ENCODE data around the gene TSACC.
"Not testable (repeated sequence)": the region's sequence is repeated elsewhere in the genome, so short reads cannot be mapped to it uniquely, and the experiment has no call there.

Gene TSACC

GRCh38 chr1:156323179-156323578 lies 15.1 kb upstream of the TSACC start:
- peaks cover 29% of the 10 kb centered on the region for H3K36me3 Mint-ChIP-seq (ENCODE audit: low read depth)

GRCh38 chr1:156336242-156336641 lies 2.1 kb upstream of the TSACC start:
- H3K36me3 Mint-ChIP-seq (ENCODE audit: low read depth) = peaks cover 25% of the 10 kb centered on the region
- no peaks in the 10 kb centered on the region for H3K9me3 Mint-ChIP-seq
- peaks cover 25% of the 10 kb centered on the region for H3K4me1 Mint-ChIP-seq (ENCODE audit: low read depth)
- H3K4me3 Mint-ChIP-seq = peak overlapping the region; percentile 94
- no peaks in the 10 kb centered on the region for H3K27me3 Mint-ChIP-seq (ENCODE audit: low read depth)
- no peak overlapping the region for H3K27ac Mint-ChIP-seq

More at GRCh38 chr1:156323179-156323578, 15.1 kb upstream of the TSACC start:
- H3K27me3 Mint-ChIP-seq (ENCODE audit: low read depth); H3K4me1 Mint-ChIP-seq (ENCODE audit: low read depth); H3K9me3 Mint-ChIP-seq; H3K4me3 Mint-ChIP-seq; H3K27ac Mint-ChIP-seq: not testable (repeated sequence)

GRCh38 chr1:156337052-156337887 lies 1.1 kb upstream of the TSACC start:
- Mint-ChIP-seq H3K27me3 (ENCODE audit: low read depth) (no peaks in the 10 kb centered on the region), H3K4me1 (ENCODE audit: low read depth) (peaks cover 25% of the 10 kb centered on the region), H3K4me3 (peak overlapping the region; percentile 94), H3K36me3 (ENCODE audit: low read depth) (peaks cover 20% of the 10 kb centered on the region), H3K9me3 (no peaks in the 10 kb centered on the region), H3K27ac (peak overlapping the region; percentile 98)

- H3K4me1 Mint-ChIP-seq (ENCODE audit: low read depth) = peaks cover 25% of the 10 kb centered on the region
- peaks cover 20% of the 10 kb centered on the region for H3K36me3 Mint-ChIP-seq (ENCODE audit: low read depth)
- H3K9me3 Mint-ChIP-seq = no peaks in the 10 kb centered on the region
- H3K27ac Mint-ChIP-seq = peak overlapping the region; percentile 98
- H3K27me3 Mint-ChIP-seq (ENCODE audit: low read depth) = no peaks in the 10 kb centered on the region
- peak overlapping the region; percentile 94 for H3K4me3 Mint-ChIP-seq
Observed at GRCh38 chr1:156337888-156338179, 492 bp upstream of the TSACC start.

- peaks cover 25% of the 10 kb centered on the region for H3K27me3 Mint-ChIP-seq (ENCODE audit: low read depth)
- no peaks in the 10 kb centered on the region for H3K36me3 Mint-ChIP-seq (ENCODE audit: low read depth)
- no peak overlapping the region for H3K4me3 Mint-ChIP-seq
- peaks cover 3% of the 10 kb centered on the region for H3K4me1 Mint-ChIP-seq (ENCODE audit: low read depth)
- no peak overlapping the region for H3K27ac Mint-ChIP-seq
- no peaks in the 10 kb centered on the region for H3K9me3 Mint-ChIP-seq
Observed at GRCh38 chr1:156342166-156342955, 4.0 kb downstream of the TSACC start.

- no peak overlapping the region for H3K27ac Mint-ChIP-seq
Observed at GRCh38 chr1:156344409-156344808, 6.1 kb downstream of the TSACC start.

GRCh38 chr1:156346035-156346434 lies 7.7 kb downstream of the TSACC start:
- not testable (repeated sequence) for H3K4me3 Mint-ChIP-seq; H3K36me3 Mint-ChIP-seq (ENCODE audit: low read depth); H3K4me1 Mint-ChIP-seq (ENCODE audit: low read depth); H3K27ac Mint-ChIP-seq; H3K9me3 Mint-ChIP-seq
- peaks cover 41% of the 10 kb centered on the region for H3K27me3 Mint-ChIP-seq (ENCODE audit: low read depth)

More at GRCh38 chr1:156344409-156344808, 6.1 kb downstream of the TSACC start:
- no peaks in the 10 kb centered on the region for H3K4me1 Mint-ChIP-seq (ENCODE audit: low read depth)
- H3K9me3 Mint-ChIP-seq = no peaks in the 10 kb centered on the region
- peaks cover 41% of the 10 kb centered on the region for H3K27me3 Mint-ChIP-seq (ENCODE audit: low read depth)
- H3K4me3 Mint-ChIP-seq = no peak overlapping the region
- H3K36me3 Mint-ChIP-seq (ENCODE audit: low read depth) = no peaks in the 10 kb centered on the region

- Mint-ChIP-seq H3K27me3 (ENCODE audit: low read depth) (peaks cover 41% of the 10 kb centered on the region), H3K4me1 (ENCODE audit: low read depth) (peaks cover 5% of the 10 kb centered on the region), H3K27ac (no peak overlapping the region), H3K36me3 (ENCODE audit: low read depth) (no peaks in the 10 kb centered on the region), H3K9me3 (no peaks in the 10 kb centered on the region), H3K4me3 (no peak overlapping the region)
Observed at GRCh38 chr1:156346636-156347035, 8.3 kb downstream of the TSACC start.

- no peaks in the 10 kb centered on the region for H3K36me3 Mint-ChIP-seq (ENCODE audit: low read depth)
- H3K4me3 Mint-ChIP-seq = no peak overlapping the region
- H3K27me3 Mint-ChIP-seq (ENCODE audit: low read depth) = peaks cover 44% of the 10 kb centered on the region
- no peaks in the 10 kb centered on the region for H3K9me3 Mint-ChIP-seq
- no peak overlapping the region for H3K27ac Mint-ChIP-seq
- H3K4me1 Mint-ChIP-seq (ENCODE audit: low read depth) = peaks cover 5% of the 10 kb centered on the region
Observed at GRCh38 chr1:156347331-156347730, 9.0 kb downstream of the TSACC start.

GRCh38 chr1:156352481-156352880 lies 14.2 kb downstream of the TSACC start:
- not testable (repeated sequence) for H3K9me3 Mint-ChIP-seq; H3K27ac Mint-ChIP-seq; H3K4me3 Mint-ChIP-seq; H3K4me1 Mint-ChIP-seq (ENCODE audit: low read depth); H3K36me3 Mint-ChIP-seq (ENCODE audit: low read depth)
- H3K27me3 Mint-ChIP-seq (ENCODE audit: low read depth) = peaks cover 34% of the 10 kb centered on the region

GRCh38 chr1:156356262-156356874 lies 18.0 kb downstream of the TSACC start:
- peaks cover 50% of the 10 kb centered on the region for H3K27me3 Mint-ChIP-seq (ENCODE audit: low read depth)
- H3K4me3 Mint-ChIP-seq = no peak overlapping the region
- no peaks in the 10 kb centered on the region for H3K9me3 Mint-ChIP-seq
- no peaks in the 10 kb centered on the region for H3K36me3 Mint-ChIP-seq (ENCODE audit: low read depth)
- peaks cover 5% of the 10 kb centered on the region for H3K4me1 Mint-ChIP-seq (ENCODE audit: low read depth)
- no peak overlapping the region for H3K27ac Mint-ChIP-seq

GRCh38 chr1:156356875-156357534 lies 18.7 kb downstream of the TSACC start:
- Mint-ChIP-seq H3K4me3 (no peak overlapping the region), H3K9me3 (no peaks in the 10 kb centered on the region), H3K4me1 (ENCODE audit: low read depth) (peaks cover 4% of the 10 kb centered on the region), H3K36me3 (ENCODE audit: low read depth) (no peaks in the 10 kb centered on the region), H3K27ac (no peak overlapping the region), H3K27me3 (ENCODE audit: low read depth) (peaks cover 49% of the 10 kb centered on the region)

- Mint-ChIP-seq H3K4me1 (ENCODE audit: low read depth) (peaks cover 4% of the 10 kb centered on the region), H3K9me3 (no peaks in the 10 kb centered on the region), H3K36me3 (ENCODE audit: low read depth) (no peaks in the 10 kb centered on the region), H3K27me3 (ENCODE audit: low read depth) (peaks cover 47% of the 10 kb centered on the region), H3K27ac (no peak overlapping the region), H3K4me3 (no peak overlapping the region)
Observed at GRCh38 chr1:156357977-156358376, 19.7 kb downstream of the TSACC start.

GRCh38 chr1:156358641-156359040 lies 20.3 kb downstream of the TSACC start:
- Mint-ChIP-seq H3K4me3 (no peak overlapping the region), H3K36me3 (ENCODE audit: low read depth) (no peaks in the 10 kb centered on the region), H3K27me3 (ENCODE audit: low read depth) (peaks cover 48% of the 10 kb centered on the region), H3K27ac (no peak overlapping the region), H3K9me3 (no peaks in the 10 kb centered on the region), H3K4me1 (ENCODE audit: low read depth) (peaks cover 4% of the 10 kb centered on the region)
